ENCODE measurements around the gene CNTNAP2.

DNA sequence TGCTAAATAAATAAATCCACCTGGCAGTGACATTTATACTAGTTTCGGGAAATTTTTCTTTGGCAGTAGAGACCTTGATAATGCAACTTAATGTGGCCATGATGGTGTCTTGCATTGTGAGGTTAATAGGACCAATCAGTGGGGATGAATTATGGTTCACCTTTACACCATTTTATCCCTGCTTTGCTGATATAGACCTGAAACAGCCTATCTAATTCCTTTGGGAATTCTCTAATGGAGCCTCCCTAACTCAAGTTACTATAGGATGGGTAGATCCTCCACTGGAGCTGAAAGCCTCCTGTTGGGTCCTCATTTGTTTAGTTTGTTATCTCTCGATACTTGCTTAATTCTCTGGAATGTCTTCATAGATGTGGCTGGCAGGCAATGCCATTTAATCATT, 276.7 kb downstream of the CNTNAP2 start:
- TF ChIP-seq, protein P1, sequence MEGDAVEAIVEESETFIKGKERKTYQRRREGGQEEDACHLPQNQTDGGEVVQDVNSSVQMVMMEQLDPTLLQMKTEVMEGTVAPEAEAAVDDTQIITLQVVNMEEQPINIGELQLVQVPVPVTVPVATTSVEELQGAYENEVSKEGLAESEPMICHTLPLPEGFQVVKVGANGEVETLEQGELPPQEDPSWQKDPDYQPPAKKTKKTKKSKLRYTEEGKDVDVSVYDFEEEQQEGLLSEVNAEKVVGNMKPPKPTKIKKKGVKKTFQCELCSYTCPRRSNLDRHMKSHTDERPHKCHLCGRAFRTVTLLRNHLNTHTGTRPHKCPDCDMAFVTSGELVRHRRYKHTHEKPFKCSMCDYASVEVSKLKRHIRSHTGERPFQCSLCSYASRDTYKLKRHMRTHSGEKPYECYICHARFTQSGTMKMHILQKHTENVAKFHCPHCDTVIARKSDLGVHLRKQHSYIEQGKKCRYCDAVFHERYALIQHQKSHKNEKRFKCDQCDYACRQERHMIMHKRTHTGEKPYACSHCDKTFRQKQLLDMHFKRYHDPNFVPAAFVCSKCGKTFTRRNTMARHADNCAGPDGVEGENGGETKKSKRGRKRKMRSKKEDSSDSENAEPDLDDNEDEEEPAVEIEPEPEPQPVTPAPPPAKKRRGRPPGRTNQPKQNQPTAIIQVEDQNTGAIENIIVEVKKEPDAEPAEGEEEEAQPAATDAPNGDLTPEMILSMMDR (IDR thresholded peaks at IDR 0.05) = no peak
- TF ChIP-seq POLR2AphosphoS5 (IDR thresholded peaks at IDR 0.05) = no peak
- no peak for TF ChIP-seq EP300 (IDR thresholded peaks at IDR 0.05)
- TF ChIP-seq POLR2A (IDR thresholded peaks at IDR 0.05) = no peak

All from suprapubic skin (tissue), 4 donors.